Liver (tissue), 9 donors: ENCODE measurements around the gene SENP7. TPM values are rescaled to one million over a fixed set of nuclear protein-coding genes. Genes with fewer than 3 reads are reported as not detected.
A peak's percentile ranks its signal among the peaks of the same experiment; 100 is the strongest.

ENCODE experiments used
- DNase-seq: peaks from one replicate; pipeline ENCODE4 v3.0.0-alpha.2; 2017; ENCODE audit warnings: low spot score
- H3K27ac ChIP-seq, 2 donors: one replicate each; pipeline ENCODE4 v1.7.0; 2013; ENCODE audit warnings: inconsistent platforms in 2 of 2, low read length in 2 of 2, control low read depth in 1 of 2, low read depth in 1 of 2, mild to moderate bottlenecking in 1 of 2
- H3K27me3 ChIP-seq, 4 donors: one replicate each; pipeline versions ENCODE4 v1.6.1 to v1.7.0; 2013; ENCODE audit warnings: low read length in 3 of 4, inconsistent platforms in 1 of 4, mild to moderate bottlenecking in 1 of 4, moderate library complexity in 1 of 4; ENCODE audit not compliant: control insufficient read depth in 4 of 4, insufficient read depth in 4 of 4
- H3K36me3 ChIP-seq, 4 donors: one replicate each; pipeline versions ENCODE4 v1.6.1 to v1.7.0; 2013; ENCODE audit warnings: low read length in 3 of 4, mild to moderate bottlenecking in 3 of 4, low read depth in 1 of 4, moderate library complexity in 1 of 4; ENCODE audit not compliant: control insufficient read depth in 4 of 4, insufficient read depth in 3 of 4
- H3K4me1 ChIP-seq, 4 donors: one replicate each; pipeline versions ENCODE4 v1.6.1 to v1.7.0; 2013; ENCODE audit warnings: low read length in 3 of 4, mild to moderate bottlenecking in 3 of 4, moderate library complexity in 1 of 4; ENCODE audit not compliant: control insufficient read depth in 4 of 4, insufficient read depth in 4 of 4
- H3K4me3 ChIP-seq, 3 donors: one replicate each; pipeline versions ENCODE4 v1.6.1 to v1.7.0; 2013; ENCODE audit warnings: low read length in 3 of 3, control low read depth in 1 of 3, low read depth in 1 of 3, mild to moderate bottlenecking in 1 of 3
- H3K9ac ChIP-seq, 2 donors: one replicate each; pipeline ENCODE4 v1.7.0; 2013; ENCODE audit warnings: low read length in 2 of 2, mild to moderate bottlenecking in 2 of 2, moderate library complexity in 2 of 2, control low read depth in 1 of 2, low read depth in 1 of 2
- H3K9me3 ChIP-seq, 4 donors: one replicate each; pipeline versions ENCODE4 v1.6.1 to v1.7.0; 2013; ENCODE audit warnings: low read length in 3 of 4; ENCODE audit not compliant: control insufficient read depth in 4 of 4
- EGR1 ChIP-seq, 2 donors: IDR thresholded peaks; 2 replicates each; pipeline ENCODE4 v1.6.1; 2016 to 2018; ENCODE audit warnings: antibody characterized with exemption in 2 of 2, low read depth in 2 of 2
- FOXA1 ChIP-seq: IDR thresholded peaks from 2 replicates; pipeline ENCODE4 v1.6.1; 2016; ENCODE audit warnings: antibody characterized with exemption
- FOXA2 ChIP-seq: IDR thresholded peaks from 2 replicates; pipeline ENCODE4 v1.6.1; 2016; ENCODE audit warnings: antibody characterized with exemption
- GABPA ChIP-seq, 2 donors: IDR thresholded peaks in 1 of 2; conservative IDR thresholded peaks in 1 of 2; 2 replicates each; pipeline ENCODE4 v1.6.1; 2016; ENCODE audit warnings: antibody characterized with exemption in 2 of 2, mild to moderate bottlenecking in 1 of 2, moderate library complexity in 1 of 2
- HNF4A ChIP-seq, 2 donors: conservative IDR thresholded peaks; 2 replicates each; pipeline ENCODE4 v1.6.1; 2016; ENCODE audit warnings: antibody characterized with exemption in 2 of 2, mild to moderate bottlenecking in 2 of 2
- HNF4G ChIP-seq: IDR thresholded peaks from 2 replicates; pipeline ENCODE4 v1.6.1; 2016; ENCODE audit warnings: antibody characterized with exemption
- JUND ChIP-seq, 2 donors: IDR thresholded peaks; 2 replicates each; pipeline ENCODE4 v1.6.1; 2016; ENCODE audit warnings: antibody characterized with exemption in 2 of 2
- NR2F2 ChIP-seq: IDR thresholded peaks from 2 replicates; pipeline ENCODE4 v1.6.1; 2016; ENCODE audit warnings: antibody characterized with exemption
- RAD21 ChIP-seq, 2 donors: IDR thresholded peaks; 2 replicates each; pipeline ENCODE4 v1.6.1; 2016; ENCODE audit warnings: antibody characterized with exemption in 2 of 2, mild to moderate bottlenecking in 2 of 2
- RXRA ChIP-seq, 2 donors: IDR thresholded peaks; 2 replicates each; pipeline ENCODE4 v1.6.1; 2017 to 2018; ENCODE audit warnings: antibody characterized with exemption in 2 of 2, mild to moderate bottlenecking in 1 of 2
- SP1 ChIP-seq: IDR thresholded peaks from 2 replicates; pipeline ENCODE4 v1.6.1; 2018; ENCODE audit warnings: antibody characterized with exemption, mild to moderate bottlenecking
- TAF1 ChIP-seq: conservative IDR thresholded peaks from 2 replicates; pipeline ENCODE4 v1.6.1; 2016; ENCODE audit warnings: antibody characterized with exemption, mild to moderate bottlenecking
- YY1 ChIP-seq: IDR thresholded peaks from 2 replicates; pipeline ENCODE4 v1.6.1; 2016; ENCODE audit warnings: antibody characterized with exemption, mild to moderate bottlenecking
- WGBS: extraction: QIAGEN DNeasy Blood & Tissue Kit; methylation state at CpG from one replicate; pipeline ENCODE4 v1.1.7; 2013; 5-methylcytosine and 5-hydroxymethylcytosine counted together
- polyA plus RNA-seq, 2 donors: library from polyadenylated mRNA; stranded (reverse) in 1 of 2; unstranded in 1 of 2; fragments of 200-250 nt in 1 of 2; fragments of >200 nt in 1 of 2; fragmentation: Nextera tagmentation in 1 of 2; extraction: Ambion mirVana in 1 of 2; gene quantifications; one replicate each; pipeline versions ENCODE4 v1.2.1 to v1.2.3, GENCODE V29; 2013 to 2015
- total RNA-seq, 2 donors: library from RNA; depleted of rRNA; stranded (reverse); fragments of >200 nt; gene quantifications; one replicate each; pipeline ENCODE4 v1.2.3, GENCODE V29; 2014
- TF ChIP-seq, protein P1 (sequence below): IDR thresholded peaks from 2 replicates; pipeline ENCODE4 v1.6.1; 2016; ENCODE audit warnings: antibody characterized with exemption
- TF ChIP-seq, protein P2 (sequence below): fragments of 150-350 bp; IDR thresholded peaks from 2 replicates; pipeline ENCODE4 v1.5.1; 2017; ENCODE audit warnings: improper control_type of control experiment, low read depth, low read length; ENCODE audit not compliant: missing input control
- TF ChIP-seq, protein P3 (sequence below): IDR thresholded peaks from 2 replicates; pipeline ENCODE4 v1.6.1; 2016; ENCODE audit warnings: antibody characterized with exemption
- TF ChIP-seq, protein P4 (sequence below): IDR thresholded peaks from 2 replicates; pipeline ENCODE4 v1.6.1; 2016; ENCODE audit warnings: antibody characterized with exemption, mild to moderate bottlenecking
- TF ChIP-seq, protein P5 (sequence below): IDR thresholded peaks from 2 replicates; pipeline ENCODE4 v1.6.1; 2016; ENCODE audit warnings: antibody characterized with exemption
- donor health status: healthy.
- donor health status: healthy.
- donor health status: healthy.
- donor health status: healthy.
- donor health status: healthy.

Gene SENP7
- total and polyA plus RNA-seq, 4 donors: 1.9 to 18.5 (median 6.8) TPM

DNA sequence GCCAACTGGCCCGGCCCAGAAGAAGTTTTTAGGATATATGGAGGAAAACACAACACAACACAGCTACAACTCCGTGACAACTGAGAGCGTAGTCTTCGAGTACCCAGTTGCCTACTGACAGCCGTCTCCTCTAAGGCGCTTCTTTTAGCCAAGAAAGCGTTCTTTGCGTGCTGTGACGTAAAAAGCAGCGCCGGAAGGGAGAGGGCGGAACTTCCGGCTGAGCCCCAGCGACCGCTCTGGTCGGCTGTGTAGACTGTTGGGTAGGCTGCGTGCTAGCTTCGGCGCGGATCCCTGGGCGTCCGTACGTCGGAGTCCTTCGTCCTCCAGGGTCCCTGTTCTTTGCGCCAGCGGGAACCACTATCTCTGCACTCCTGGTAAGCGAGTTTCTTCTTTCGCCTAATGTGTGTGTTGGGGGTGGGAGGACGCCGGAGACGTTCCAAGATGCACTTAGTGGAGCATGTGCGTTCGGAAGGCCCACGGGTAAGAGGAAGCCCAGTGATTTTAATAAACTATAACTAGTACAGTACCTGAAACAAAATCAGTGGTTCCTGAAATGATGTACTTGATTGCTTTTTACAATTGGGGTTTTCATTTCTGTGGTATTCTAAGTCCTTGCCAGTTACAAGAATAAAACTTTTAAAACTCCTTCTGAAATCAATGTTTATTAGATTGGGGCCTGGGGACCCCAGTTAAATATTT lies 48.8 kb upstream of the SENP7 start, which contains the start of gene TRMT10C:
Gene TRMT10C (plus strand): TSS at position 239 of the 699 bp plus-strand sequence. CDS start 2,914 bp downstream, outside the sequence.
- under 1% methylated on average over 35 of the region's 35 CpGs for WGBS
- Histone ChIP-seq H3K9me3 (no peaks in the 10 kb centered on the region), H3K27ac (peak within 1 kb of the TSS; percentile 55 to 75), H3K4me1 (peaks cover 4 to 10% (median 7%) of the 10 kb centered on the region in 4 donors), H3K27me3 (peaks cover 0 to 6% (median 0%) of the 10 kb centered on the region in 4 donors), H3K36me3 (peaks cover 0 to 8% (median 5%) of the 10 kb centered on the region in 4 donors), H3K9ac (peak within 1 kb of the TSS; percentile 83 to 87), H3K4me3 (peak within 1 kb of the TSS; percentile 67 to 100 (median 98))
- peak; percentile 42 to 62 for TF ChIP-seq RAD21 (IDR thresholded peaks at IDR 0.05)
- TF ChIP-seq, protein P1, sequence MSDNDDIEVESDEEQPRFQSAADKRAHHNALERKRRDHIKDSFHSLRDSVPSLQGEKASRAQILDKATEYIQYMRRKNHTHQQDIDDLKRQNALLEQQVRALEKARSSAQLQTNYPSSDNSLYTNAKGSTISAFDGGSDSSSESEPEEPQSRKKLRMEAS: peak; percentile 91
- TF ChIP-seq, protein P2, sequence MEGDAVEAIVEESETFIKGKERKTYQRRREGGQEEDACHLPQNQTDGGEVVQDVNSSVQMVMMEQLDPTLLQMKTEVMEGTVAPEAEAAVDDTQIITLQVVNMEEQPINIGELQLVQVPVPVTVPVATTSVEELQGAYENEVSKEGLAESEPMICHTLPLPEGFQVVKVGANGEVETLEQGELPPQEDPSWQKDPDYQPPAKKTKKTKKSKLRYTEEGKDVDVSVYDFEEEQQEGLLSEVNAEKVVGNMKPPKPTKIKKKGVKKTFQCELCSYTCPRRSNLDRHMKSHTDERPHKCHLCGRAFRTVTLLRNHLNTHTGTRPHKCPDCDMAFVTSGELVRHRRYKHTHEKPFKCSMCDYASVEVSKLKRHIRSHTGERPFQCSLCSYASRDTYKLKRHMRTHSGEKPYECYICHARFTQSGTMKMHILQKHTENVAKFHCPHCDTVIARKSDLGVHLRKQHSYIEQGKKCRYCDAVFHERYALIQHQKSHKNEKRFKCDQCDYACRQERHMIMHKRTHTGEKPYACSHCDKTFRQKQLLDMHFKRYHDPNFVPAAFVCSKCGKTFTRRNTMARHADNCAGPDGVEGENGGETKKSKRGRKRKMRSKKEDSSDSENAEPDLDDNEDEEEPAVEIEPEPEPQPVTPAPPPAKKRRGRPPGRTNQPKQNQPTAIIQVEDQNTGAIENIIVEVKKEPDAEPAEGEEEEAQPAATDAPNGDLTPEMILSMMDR: no peak
- peak in 1 of 2 donors; percentile 25 for TF ChIP-seq JUND (IDR thresholded peaks at IDR 0.05)
- peak; percentile 80 for TF ChIP-seq YY1
- peak; percentile 31 for TF ChIP-seq SP1
- no peak for TF ChIP-seq FOXA2
- TF ChIP-seq HNF4A (conservative IDR thresholded peaks at IDR 0.05): no peak
- no peak for TF ChIP-seq NR2F2
- no peak for TF ChIP-seq HNF4G
- TF ChIP-seq, protein P3, sequence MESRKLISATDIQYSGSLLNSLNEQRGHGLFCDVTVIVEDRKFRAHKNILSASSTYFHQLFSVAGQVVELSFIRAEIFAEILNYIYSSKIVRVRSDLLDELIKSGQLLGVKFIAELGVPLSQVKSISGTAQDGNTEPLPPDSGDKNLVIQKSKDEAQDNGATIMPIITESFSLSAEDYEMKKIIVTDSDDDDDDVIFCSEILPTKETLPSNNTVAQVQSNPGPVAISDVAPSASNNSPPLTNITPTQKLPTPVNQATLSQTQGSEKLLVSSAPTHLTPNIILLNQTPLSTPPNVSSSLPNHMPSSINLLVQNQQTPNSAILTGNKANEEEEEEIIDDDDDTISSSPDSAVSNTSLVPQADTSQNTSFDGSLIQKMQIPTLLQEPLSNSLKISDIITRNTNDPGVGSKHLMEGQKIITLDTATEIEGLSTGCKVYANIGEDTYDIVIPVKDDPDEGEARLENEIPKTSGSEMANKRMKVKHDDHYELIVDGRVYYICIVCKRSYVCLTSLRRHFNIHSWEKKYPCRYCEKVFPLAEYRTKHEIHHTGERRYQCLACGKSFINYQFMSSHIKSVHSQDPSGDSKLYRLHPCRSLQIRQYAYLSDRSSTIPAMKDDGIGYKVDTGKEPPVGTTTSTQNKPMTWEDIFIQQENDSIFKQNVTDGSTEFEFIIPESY: peak; percentile 82
- TF ChIP-seq EGR1 (IDR thresholded peaks at IDR 0.05; ENCODE audit: low read depth in 2 of 2): peak in 1 of 2 donors; percentile 46
- peak; percentile 98 to 100 for TF ChIP-seq GABPA (IDR thresholded peaks at IDR 0.05 in 1 of 2, conservative IDR thresholded peaks at IDR 0.05 in 1 of 2)
- no peak for TF ChIP-seq FOXA1
- peak; percentile 29 to 31 for TF ChIP-seq RXRA (IDR thresholded peaks at IDR 0.05)
- TF ChIP-seq, protein P4, sequence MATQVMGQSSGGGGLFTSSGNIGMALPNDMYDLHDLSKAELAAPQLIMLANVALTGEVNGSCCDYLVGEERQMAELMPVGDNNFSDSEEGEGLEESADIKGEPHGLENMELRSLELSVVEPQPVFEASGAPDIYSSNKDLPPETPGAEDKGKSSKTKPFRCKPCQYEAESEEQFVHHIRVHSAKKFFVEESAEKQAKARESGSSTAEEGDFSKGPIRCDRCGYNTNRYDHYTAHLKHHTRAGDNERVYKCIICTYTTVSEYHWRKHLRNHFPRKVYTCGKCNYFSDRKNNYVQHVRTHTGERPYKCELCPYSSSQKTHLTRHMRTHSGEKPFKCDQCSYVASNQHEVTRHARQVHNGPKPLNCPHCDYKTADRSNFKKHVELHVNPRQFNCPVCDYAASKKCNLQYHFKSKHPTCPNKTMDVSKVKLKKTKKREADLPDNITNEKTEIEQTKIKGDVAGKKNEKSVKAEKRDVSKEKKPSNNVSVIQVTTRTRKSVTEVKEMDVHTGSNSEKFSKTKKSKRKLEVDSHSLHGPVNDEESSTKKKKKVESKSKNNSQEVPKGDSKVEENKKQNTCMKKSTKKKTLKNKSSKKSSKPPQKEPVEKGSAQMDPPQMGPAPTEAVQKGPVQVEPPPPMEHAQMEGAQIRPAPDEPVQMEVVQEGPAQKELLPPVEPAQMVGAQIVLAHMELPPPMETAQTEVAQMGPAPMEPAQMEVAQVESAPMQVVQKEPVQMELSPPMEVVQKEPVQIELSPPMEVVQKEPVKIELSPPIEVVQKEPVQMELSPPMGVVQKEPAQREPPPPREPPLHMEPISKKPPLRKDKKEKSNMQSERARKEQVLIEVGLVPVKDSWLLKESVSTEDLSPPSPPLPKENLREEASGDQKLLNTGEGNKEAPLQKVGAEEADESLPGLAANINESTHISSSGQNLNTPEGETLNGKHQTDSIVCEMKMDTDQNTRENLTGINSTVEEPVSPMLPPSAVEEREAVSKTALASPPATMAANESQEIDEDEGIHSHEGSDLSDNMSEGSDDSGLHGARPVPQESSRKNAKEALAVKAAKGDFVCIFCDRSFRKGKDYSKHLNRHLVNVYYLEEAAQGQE: peak; percentile 66
- TF ChIP-seq TAF1: peak; percentile 63
- TF ChIP-seq, protein P5, sequence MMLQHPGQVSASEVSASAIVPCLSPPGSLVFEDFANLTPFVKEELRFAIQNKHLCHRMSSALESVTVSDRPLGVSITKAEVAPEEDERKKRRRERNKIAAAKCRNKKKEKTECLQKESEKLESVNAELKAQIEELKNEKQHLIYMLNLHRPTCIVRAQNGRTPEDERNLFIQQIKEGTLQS: no peak
- peak; percentile 94 for DNase-seq
